Esophagus muscularis mucosa (tissue), 4 donors: Measurements from ENCODE around the gene GALNTL6.

Experiments used
- CTCF ChIP-seq, 3 experiments: fragments of 200-600 bp in 2 of 3; fragments of 450-650 bp in 1 of 3; sonication (generic) in 2 of 3; IDR thresholded peaks; one replicate each; pipeline ENCODE4 v1.5.1; 2017 to 2019; ENCODE audit warnings: antibody characterized with exemption in 3 of 3, mild to moderate bottlenecking in 2 of 3, moderate library complexity in 1 of 3
- EP300 ChIP-seq: sonication (generic); formaldehyde crosslinking; IDR thresholded peaks from one replicate; pipeline ENCODE4 v1.6.1; 2017; ENCODE audit warnings: antibody characterized with exemption
- POLR2A ChIP-seq: fragments of 450-650 bp; IDR thresholded peaks from one replicate; pipeline ENCODE4 v1.6.1; 2017; ENCODE audit warnings: antibody characterized with exemption, moderate library complexity, mild to moderate bottlenecking, low read depth
- POLR2AphosphoS5 ChIP-seq, 2 donors: sonication (generic); formaldehyde crosslinking; IDR thresholded peaks; one replicate each; pipeline ENCODE4 v1.6.1; 2017; ENCODE audit warnings: antibody characterized with exemption in 2 of 2

- TF ChIP-seq CTCF (IDR thresholded peaks at IDR 0.05) (no peak), POLR2A (no peak), EP300 (no peak), POLR2AphosphoS5 (IDR thresholded peaks at IDR 0.05) (no peak)
Measured at GRCh38 chr4:172169871-172170270, 356.7 kb downstream of the GALNTL6 start.
